ENCODE results near the gene FADD. TPM values are rescaled to one million over a fixed set of nuclear protein-coding genes. Genes with fewer than 3 reads are reported as not detected.

The FADD gene
- total RNA-seq, 1 experiment from 2014 or later = 93.2 TPM

DNA sequence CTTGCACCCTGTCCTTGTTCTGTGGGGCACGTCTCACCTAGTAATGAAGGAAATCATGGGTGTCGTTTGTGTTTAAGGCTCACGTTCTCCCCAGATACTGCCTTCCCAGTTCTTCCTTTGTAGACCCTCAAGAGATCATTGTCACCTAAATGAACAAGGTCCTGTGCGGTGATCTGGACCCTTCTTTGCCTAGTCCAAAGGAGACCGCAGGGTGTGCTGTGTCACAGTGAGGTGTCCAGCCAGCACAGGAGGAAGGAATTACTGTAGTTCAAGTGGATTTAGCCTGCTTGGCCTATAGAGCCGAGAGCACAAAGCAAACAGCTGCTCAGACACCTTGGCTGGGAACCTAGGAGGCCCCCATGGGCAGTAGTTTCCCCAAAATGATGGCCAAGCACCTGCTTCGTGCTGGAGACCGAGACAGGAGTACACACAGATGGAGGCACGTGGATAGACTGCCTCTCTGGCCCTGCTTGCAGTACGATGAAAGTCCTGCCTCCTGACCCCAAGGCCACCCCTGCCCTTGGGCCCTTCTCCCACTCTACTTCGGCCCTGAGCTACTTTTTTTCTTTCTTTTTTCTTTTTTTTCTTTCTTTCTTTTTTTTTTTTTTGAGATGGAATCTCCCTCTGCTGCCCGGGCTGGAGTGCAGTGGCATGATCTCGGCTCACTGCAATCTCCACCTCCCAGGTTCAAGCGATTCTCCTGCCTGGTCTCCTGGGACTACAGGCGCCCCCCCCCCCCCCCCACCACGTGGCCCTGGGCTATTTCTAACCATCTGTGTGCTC lies 48.0 kb downstream of the FADD start:
- DNase-seq (ENCODE audit: low read depth) = no peak
- in situ Hi-C loops (cut with HindIII; ENCODE audit: low pct_unique_long_range_greater_than_20kb, low sequenced_read_pairs) = no loop called here

GRCh38 chr11:70251659-70252321 lies 48.7 kb downstream of the FADD start:
- in situ Hi-C loops (cut with HindIII; ENCODE audit: low pct_unique_long_range_greater_than_20kb, low sequenced_read_pairs) = no loop called here
- DNase-seq (ENCODE audit: low read depth) = no peak

DNA sequence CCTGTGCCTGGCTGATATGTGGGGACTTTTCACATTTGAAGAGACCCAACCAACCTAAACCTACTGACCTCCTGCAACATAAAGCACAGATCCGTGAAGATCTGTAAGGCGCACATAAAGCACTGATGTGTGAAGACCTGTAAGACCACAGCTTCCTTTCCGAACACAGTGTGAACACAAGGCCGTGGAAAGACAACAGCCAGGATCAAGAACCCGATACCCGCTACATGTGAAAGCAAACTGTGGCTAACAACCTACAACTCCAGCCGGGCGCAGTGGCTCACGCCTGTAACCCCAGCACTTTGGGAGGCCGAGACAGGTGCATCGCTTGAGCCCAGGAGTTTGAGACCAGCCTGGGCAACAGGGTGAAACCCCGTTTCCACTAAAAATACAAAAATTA lies 49.7 kb downstream of the FADD start:
- in situ Hi-C loops (cut with HindIII; ENCODE audit: low pct_unique_long_range_greater_than_20kb, low sequenced_read_pairs) = no loop called here
- DNase-seq (ENCODE audit: low read depth) = no peak

DNA sequence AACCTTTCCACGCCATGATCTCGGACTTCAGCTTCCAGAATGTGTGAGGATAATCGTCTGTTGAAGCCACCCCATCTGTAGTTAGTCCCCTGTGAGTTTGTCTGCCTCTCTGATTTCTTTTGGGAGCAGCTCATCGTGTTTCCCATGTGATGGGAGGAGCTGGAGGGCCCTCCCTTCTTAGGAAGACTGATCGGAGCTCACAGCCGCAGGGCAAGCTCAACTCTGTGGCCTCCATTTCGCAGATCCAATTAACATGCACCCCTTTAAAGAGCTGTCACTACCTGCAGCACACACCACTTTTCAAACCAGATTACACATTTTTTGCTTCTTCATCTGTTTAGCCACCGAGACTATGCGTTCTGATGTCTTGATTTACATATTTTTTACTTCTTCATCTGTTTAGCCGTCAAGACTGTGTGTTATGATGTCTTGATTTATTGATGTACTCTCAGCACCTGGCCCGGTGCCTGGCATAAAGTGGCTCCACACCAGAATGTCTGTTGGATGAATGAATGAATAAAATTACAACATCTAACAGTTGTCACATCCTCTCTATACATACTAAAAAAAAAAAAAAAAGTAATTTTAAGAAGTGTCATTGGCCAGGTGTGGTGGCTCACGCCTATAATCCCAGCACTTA lies 52.5 kb downstream of the FADD start:
- DNase-seq (ENCODE audit: low read depth) = no peak
- in situ Hi-C loops (cut with HindIII; ENCODE audit: low pct_unique_long_range_greater_than_20kb, low sequenced_read_pairs) = no loop called here

Other genes starting within 250 kb of the FADD start
- gene ANO1, start 125.0 kb upstream of the FADD start, total RNA-seq (2014; rRNA removed; shearing (Covaris generic); ENCODE audit: low replicate concordance) = not detected in 2 replicates
- gene PPFIA1, start 67.4 kb downstream of the FADD start, total RNA-seq (2014; rRNA removed; shearing (Covaris generic); ENCODE audit: low replicate concordance) = 20.5 and 30.0 TPM in 2 replicates
- gene CTTN, start 195.2 kb downstream of the FADD start, total RNA-seq (2014; rRNA removed; shearing (Covaris generic); ENCODE audit: low replicate concordance) = 116 and 145 TPM in 2 replicates

All from Caki2 (cell line).